Activated naive CD4-positive, alpha-beta T cell treated with anti-CD3 and anti-CD28 coated beads, Interleukin-2, amount 10 ng/mL, durations not matched to agents 5 hours and 36 hours (primary cell): ENCODE results near the gene SPRR2D. TPM values are rescaled to one million over a fixed set of nuclear protein-coding genes. Genes with fewer than 3 reads are reported as not detected.

Experiments
- total RNA-seq, 2 experiments: library from RNA; stranded (reverse); gene quantifications; one replicate each; pipeline ENCODE4 v1.2.3, GENCODE V29; 2021

The SPRR2D gene
- not detected for total RNA-seq

GRCh38 chr1:153040950-153041631, at the start of gene SPRR2D:
TSS of gene SPRR2D (minus strand) at chr1:153041120. CDS start at chr1:153040346, 774 bp downstream.

GRCh38 chr1:153071511-153071910, 30.6 kb upstream of the SPRR2D start, which contains the start of gene SPRR2B:
TSS of gene SPRR2B (minus strand) at chr1:153071611. CDS start at chr1:153070839, 772 bp downstream.

DNA sequence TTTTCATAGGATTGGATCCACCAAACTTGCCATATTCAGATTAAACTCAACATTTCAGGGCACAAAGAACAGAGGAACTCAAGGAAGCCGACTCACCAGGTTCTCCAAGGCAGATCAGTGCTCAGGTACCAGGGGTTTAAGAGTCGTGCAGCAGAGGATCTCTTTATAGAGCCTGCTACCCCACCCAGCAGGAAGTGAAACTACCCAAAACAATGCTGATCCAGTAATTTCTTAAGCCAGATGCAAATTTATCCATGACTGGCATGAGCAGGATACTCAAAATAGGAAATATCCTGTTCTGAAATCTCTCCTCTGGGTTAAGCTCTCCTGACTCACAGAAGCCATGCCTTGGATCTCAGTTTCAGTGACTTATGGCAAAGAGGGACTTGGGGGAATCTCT, 16.5 kb upstream of the SPRR2D start, which contains the start of gene SPRR2A:
TSS of gene SPRR2A (minus strand) at position 138 of the 400 bp plus-strand sequence. CDS start 777 bp downstream, outside the sequence.

GRCh38 chr1:153030895-153031294, 10.0 kb downstream of the SPRR2D start, which contains the start of gene SPRR1B:
TSS of gene SPRR1B (plus strand) at chr1:153031203. CDS start at chr1:153032346, 1,143 bp downstream.

GRCh38 chr1:153001382-153001781, 39.5 kb downstream of the SPRR2D start, which contains the start of gene SPRR3:
TSS of gene SPRR3 (plus strand) at chr1:153001749. CDS start at chr1:153003021, 1,272 bp downstream.

Other genes with a start within 250 kb of the SPRR2D start
- not detected for gene LCE1D, start 244.4 kb downstream of the SPRR2D start, total RNA-seq
- gene LCE1C, start 234.5 kb downstream of the SPRR2D start, total RNA-seq, result not detected
- gene LCE1B, start 229.1 kb downstream of the SPRR2D start, total RNA-seq, result not detected
- not detected for gene LCE1A, start 213.6 kb downstream of the SPRR2D start, total RNA-seq
- gene LCE6A, start 198.3 kb downstream of the SPRR2D start, total RNA-seq, result not detected
- gene LCE7A, start 181.1 kb downstream of the SPRR2D start, total RNA-seq, result not detected
- gene SMCP, start 162.8 kb downstream of the SPRR2D start, total RNA-seq, result not detected
- not detected for gene IVL, start 132.6 kb downstream of the SPRR2D start, total RNA-seq
- gene SPRR5, start 93.9 kb downstream of the SPRR2D start, total RNA-seq, result not detected
- not detected for gene SPRR4, start 70.5 kb downstream of the SPRR2D start, total RNA-seq
- gene SPRR1A, start 57.0 kb downstream of the SPRR2D start, total RNA-seq, result not detected
- gene SPRR3, start 39.4 kb downstream of the SPRR2D start, total RNA-seq, result not detected
- not detected for gene SPRR1B, start 9.9 kb downstream of the SPRR2D start, total RNA-seq
- not detected for gene SPRR2A, start 16.4 kb upstream of the SPRR2D start, total RNA-seq
- gene SPRR2B, start 30.5 kb upstream of the SPRR2D start, total RNA-seq, result not detected
- gene SPRR2E, start 53.4 kb upstream of the SPRR2D start, total RNA-seq, result not detected
- not detected for gene SPRR2F, start 72.4 kb upstream of the SPRR2D start, total RNA-seq
- not detected for gene SPRR2G, start 109.8 kb upstream of the SPRR2D start, total RNA-seq
- not detected for gene LELP1, start 162.3 kb upstream of the SPRR2D start, total RNA-seq
- gene PRR9, start 176.5 kb upstream of the SPRR2D start, total RNA-seq, result not detected
- gene LORICRIN, start 218.6 kb upstream of the SPRR2D start, total RNA-seq, result not detected